Ascending aorta (tissue), 2 donors: ENCODE measurements around the gene KLF11. TPM values are rescaled to one million over a fixed set of nuclear protein-coding genes. Genes with fewer than 3 reads are reported as not detected.

ENCODE experiments used
- DNase-seq, 2 donors: peaks; one replicate each; pipeline ENCODE4 v3.0.0-alpha.2; 2019; ENCODE audit warnings: low spot score in 2 of 2
- H3K27ac ChIP-seq, 2 donors: fragments of 200-600 bp; sonication (generic); one replicate each; pipeline ENCODE4 v1.5.1; 2016 to 2017; ENCODE audit warnings: mild to moderate bottlenecking in 1 of 2
- H3K27me3 ChIP-seq: fragments of 200-600 bp; sonication (generic); one replicate; pipeline ENCODE4 v1.5.1; 2017
- H3K36me3 ChIP-seq, 2 donors: fragments of 200-600 bp; sonication (generic); one replicate each; pipeline ENCODE4 v1.5.1; 2016
- H3K4me1 ChIP-seq, 2 donors: fragments of 200-600 bp; sonication (generic); one replicate each; pipeline ENCODE4 v1.5.1; 2016 to 2017; ENCODE audit warnings: mild to moderate bottlenecking in 1 of 2
- H3K4me3 ChIP-seq, 2 donors: fragments of 200-600 bp; sonication (generic); one replicate each; pipeline ENCODE4 v1.5.1; 2016 to 2017; ENCODE audit warnings: mild to moderate bottlenecking in 1 of 2
- H3K9me3 ChIP-seq, 2 donors: fragments of 200-600 bp; sonication (generic); one replicate each; pipeline ENCODE4 v1.5.1; 2016
- CTCF ChIP-seq, 3 experiments: fragments of 200-600 bp in 2 of 3; fragments of 450-650 bp in 1 of 3; sonication (generic) in 2 of 3; IDR thresholded peaks; one replicate each; pipeline ENCODE4 v1.5.1; 2016 to 2019; ENCODE audit warnings: antibody characterized with exemption in 3 of 3, mild to moderate bottlenecking in 1 of 3, moderate library complexity in 1 of 3
- intact Hi-C: fragments of 100-400 bp; cut with DNase I; formaldehyde crosslinking; loops from one replicate; pipeline ENCODE4 v1.15.1; 2023
- total RNA-seq: library from RNA; depleted of rRNA; stranded (reverse); fragments of >200 nt; gene quantifications from one replicate; pipeline ENCODE4 v1.1.0, GENCODE V29; 2016

KLF11 gene
- total RNA-seq, 1 donor from 2014 or later: 37.6 TPM

- no peak for TF ChIP-seq CTCF (IDR thresholded peaks at IDR 0.05)
- no peaks in the 10 kb centered on the region for H3K9me3 ChIP-seq
- no peaks in the 10 kb centered on the region for H3K27me3 ChIP-seq
- no peak overlapping the region for H3K4me3 ChIP-seq
- H3K4me1 ChIP-seq: no peaks in the 10 kb centered on the region
- peaks cover 0 to 6% of the 10 kb centered on the region in 2 donors for H3K36me3 ChIP-seq
- DNase-seq: no peak
- intact Hi-C loops: no loop called here
- H3K27ac ChIP-seq: no peak overlapping the region
Observed at GRCh38 chr2:10071176-10071575, 27.8 kb downstream of the KLF11 start.

GRCh38 chr2:10071595-10071994 is 28.2 kb downstream of the KLF11 start:
- H3K9me3 ChIP-seq: no peaks in the 10 kb centered on the region
- H3K36me3 ChIP-seq: peaks cover 0 to 6% of the 10 kb centered on the region in 2 donors
- no peaks in the 10 kb centered on the region for H3K4me1 ChIP-seq
- DNase-seq: no peak
- H3K4me3 ChIP-seq: no peak overlapping the region
- intact Hi-C loops: no loop called here
- H3K27me3 ChIP-seq: no peaks in the 10 kb centered on the region
- TF ChIP-seq CTCF (IDR thresholded peaks at IDR 0.05): no peak
- no peak overlapping the region for H3K27ac ChIP-seq

GRCh38 chr2:10072656-10073480 is 29.5 kb downstream of the KLF11 start:
- Histone ChIP-seq H3K9me3 (no peaks in the 10 kb centered on the region), H3K4me3 (no peak overlapping the region), H3K27ac (no peak overlapping the region), H3K36me3 (peaks cover 0 to 5% of the 10 kb centered on the region in 2 donors), H3K27me3 (no peaks in the 10 kb centered on the region), H3K4me1 (no peaks in the 10 kb centered on the region)
- intact Hi-C loops: loop anchor here (1.0 to 2.0 kb wide), 3 partner anchors 24 to 362 kb away; no protein-coding TSS in a partner anchor
- TF ChIP-seq CTCF (IDR thresholded peaks at IDR 0.05): peak; percentile 82 to 89 (median 84)
- DNase-seq: peak; percentile 30 to 92

GRCh38 chr2:10073706-10074105 is 30.4 kb downstream of the KLF11 start:
- no peaks in the 10 kb centered on the region for H3K4me1 ChIP-seq
- no peak overlapping the region for H3K4me3 ChIP-seq
- H3K36me3 ChIP-seq: no peaks in the 10 kb centered on the region
- no peak for DNase-seq
- H3K9me3 ChIP-seq: no peaks in the 10 kb centered on the region
- H3K27ac ChIP-seq: no peak overlapping the region
- no peak for TF ChIP-seq CTCF (IDR thresholded peaks at IDR 0.05)
- intact Hi-C loops: loop anchor here (2.0 kb wide), 1 partner anchor 47 kb away; no protein-coding TSS in a partner anchor
- no peaks in the 10 kb centered on the region for H3K27me3 ChIP-seq

- intact Hi-C loops: no loop called here
- H3K27me3 ChIP-seq: no peaks in the 10 kb centered on the region
- H3K9me3 ChIP-seq: no peaks in the 10 kb centered on the region
- no peak for TF ChIP-seq CTCF (IDR thresholded peaks at IDR 0.05)
- no peak overlapping the region for H3K27ac ChIP-seq
- H3K4me3 ChIP-seq: no peak overlapping the region
- no peaks in the 10 kb centered on the region for H3K36me3 ChIP-seq
- no peaks in the 10 kb centered on the region for H3K4me1 ChIP-seq
- no peak for DNase-seq
Observed at GRCh38 chr2:10075101-10075500, 31.8 kb downstream of the KLF11 start.
